Measurements from ENCODE around the gene FAM177A1.
"Not testable (repeated sequence)": the region's sequence is repeated elsewhere in the genome, so short reads cannot be mapped to it uniquely, and the experiment has no call there.

FAM177A1 gene, protein sequence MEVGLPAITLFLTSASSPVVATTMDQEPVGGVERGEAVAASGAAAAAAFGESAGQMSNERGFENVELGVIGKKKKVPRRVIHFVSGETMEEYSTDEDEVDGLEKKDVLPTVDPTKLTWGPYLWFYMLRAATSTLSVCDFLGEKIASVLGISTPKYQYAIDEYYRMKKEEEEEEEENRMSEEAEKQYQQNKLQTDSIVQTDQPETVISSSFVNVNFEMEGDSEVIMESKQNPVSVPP

DNA sequence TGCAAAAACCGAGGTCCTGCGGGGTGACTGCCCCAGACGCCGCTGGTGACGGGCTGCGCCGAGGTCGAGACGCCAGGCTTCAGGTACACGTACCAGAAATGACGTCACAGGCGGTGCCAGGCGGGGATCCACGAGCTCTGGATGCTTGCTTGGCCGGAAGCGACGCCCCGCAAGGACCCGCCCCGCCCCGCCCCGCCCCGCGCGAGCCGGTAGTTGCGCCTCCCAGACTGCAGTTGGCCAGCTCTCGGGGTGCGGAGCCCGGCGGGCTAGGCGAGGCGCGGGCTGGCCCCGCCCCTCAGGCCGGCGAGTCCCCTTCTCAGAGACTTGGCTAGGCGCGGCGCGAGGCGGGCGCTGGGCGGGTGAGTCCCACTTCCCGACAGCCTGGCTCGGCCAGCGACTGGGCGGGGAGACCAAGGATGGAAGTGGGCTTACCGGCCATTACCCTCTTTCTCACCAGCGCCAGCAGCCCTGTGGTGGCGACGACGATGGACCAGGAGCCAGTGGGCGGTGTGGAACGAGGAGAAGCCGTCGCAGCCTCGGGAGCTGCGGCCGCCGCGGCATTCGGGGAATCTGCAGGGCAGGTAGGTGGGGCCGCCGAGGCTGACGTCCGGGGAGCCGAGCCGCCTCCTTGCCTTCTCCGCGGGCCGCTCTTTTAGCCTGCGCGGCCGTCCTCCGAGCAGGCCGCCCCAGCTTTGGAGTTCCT, at the start of gene FAM177A1:
TSS of gene FAM177A1 (plus strand) at position 225 of the 703 bp plus-strand sequence. CDS start at position 417, 192 bp downstream.
- DNase-seq (ENCODE audit: low read depth): peak; percentile 98

DNA sequence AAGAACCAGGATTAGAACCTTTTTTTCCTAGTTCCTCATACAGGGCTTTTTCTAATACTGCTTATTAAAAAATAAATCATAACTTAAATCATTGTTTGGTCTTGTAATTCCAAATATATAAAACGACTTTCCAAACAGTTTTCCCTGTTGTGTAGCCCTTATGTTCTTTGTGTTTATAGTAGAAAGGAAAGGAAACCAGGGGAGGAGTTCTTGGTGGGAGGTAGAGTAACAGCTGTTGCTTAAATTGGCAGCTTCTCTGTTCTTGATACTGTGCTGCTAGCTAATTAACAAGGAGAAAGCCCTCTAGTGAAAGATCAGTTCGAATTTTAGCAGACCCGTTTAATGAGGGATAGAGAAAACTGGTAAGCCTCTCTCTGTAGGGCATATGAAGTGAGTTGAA, 48.3 kb upstream of the FAM177A1 start:
- DNase-seq (ENCODE audit: low read depth): no peak

DNA sequence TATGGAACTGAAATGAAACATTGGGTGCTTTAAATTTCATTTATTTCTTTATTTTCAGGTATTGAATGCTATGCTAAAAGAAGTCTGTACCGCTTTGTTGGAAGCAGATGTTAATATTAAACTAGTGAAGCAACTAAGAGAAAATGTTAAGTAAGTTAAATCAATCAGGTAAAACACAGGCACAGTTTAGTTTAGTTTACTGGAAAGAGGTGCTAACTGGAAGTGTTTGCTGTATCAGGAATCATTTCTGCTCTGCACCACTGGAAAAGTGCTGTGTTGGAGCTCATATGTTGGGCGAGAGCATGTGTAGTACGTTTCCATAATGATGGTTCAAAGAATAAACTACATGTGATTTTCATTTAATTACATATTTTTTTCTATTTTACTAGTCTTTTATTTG, 46.6 kb upstream of the FAM177A1 start:
- no peak for DNase-seq (ENCODE audit: low read depth)

DNA sequence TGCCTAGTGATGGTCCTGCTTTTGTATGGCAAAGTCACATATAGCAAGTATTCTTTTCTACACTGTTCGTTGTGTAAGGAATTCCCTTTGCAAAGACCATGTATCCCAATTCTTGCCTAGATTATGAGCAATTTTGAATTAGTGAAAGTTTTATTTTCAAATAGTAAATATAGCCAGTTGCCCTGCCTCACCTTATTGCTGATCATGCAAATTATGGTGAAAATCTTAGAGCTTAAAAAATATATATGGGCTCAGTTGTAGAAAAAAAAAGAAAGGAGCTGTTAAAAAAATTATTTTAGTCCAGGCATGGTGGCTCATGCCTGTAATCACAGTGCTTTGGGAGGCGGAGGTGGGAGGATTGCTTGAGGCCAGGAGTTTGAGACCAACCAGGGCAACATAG, 44.5 kb upstream of the FAM177A1 start:
- no peak for DNase-seq (ENCODE audit: low read depth)

DNA sequence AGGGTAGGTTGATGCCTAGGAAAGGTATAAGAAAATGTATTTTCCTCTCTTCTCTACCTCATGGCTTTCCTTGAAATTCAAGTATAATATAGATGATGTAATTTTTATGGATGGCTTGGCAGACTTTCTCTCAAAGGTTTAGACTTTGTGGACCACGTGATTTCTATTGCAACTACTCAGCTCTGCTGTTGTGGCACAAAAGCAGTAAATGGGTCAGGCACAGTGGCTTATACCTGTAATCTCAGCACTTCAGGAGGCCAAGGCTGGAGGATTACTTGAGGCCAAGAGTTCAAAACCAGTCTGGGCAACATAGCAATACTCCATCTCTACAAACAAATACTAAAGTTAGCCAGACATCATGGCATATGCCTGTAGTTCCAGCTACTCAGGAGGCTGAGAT, 41.2 kb upstream of the FAM177A1 start:
- DNase-seq (ENCODE audit: low read depth): no peak

DNA sequence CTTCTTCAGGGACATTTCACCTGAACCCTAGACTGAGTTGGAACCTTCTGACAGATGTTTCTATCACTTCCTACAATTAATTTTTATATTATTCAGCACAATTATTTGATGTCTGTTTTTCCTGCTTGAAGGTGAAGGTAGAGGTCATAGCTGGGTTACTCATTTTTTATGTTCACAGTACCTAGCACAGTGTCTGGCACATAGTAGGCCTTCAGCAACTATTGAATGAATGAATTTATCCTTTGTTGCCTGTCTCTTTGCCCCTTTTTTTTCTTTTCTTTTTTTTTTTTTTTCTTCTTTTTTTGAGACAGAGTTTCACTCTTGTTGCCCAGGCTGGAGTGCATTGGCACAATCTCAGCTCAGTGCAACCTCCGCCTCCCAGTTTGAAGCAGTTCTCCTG, 29.5 kb upstream of the FAM177A1 start:
- no peak for DNase-seq (ENCODE audit: low read depth)

DNA sequence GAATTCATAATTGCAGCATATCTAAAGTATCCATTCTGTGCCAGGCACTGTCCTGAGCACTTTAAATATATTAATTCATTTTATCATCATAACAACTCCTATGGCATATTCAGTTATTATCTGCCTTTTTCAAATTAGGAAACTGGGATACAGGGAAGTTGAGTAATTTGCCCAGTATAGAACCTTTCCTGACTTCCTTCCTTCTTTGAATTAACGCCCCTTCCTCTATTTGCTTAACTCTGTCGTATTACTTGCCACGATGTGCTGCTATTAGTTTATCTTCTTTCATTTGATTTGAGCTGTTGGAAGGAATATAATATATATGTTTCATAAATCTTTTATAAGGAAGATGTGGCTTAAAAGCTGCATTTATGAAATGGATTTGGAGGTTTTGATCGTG, 25.4 kb upstream of the FAM177A1 start:
- no peak for DNase-seq (ENCODE audit: low read depth)

DNA sequence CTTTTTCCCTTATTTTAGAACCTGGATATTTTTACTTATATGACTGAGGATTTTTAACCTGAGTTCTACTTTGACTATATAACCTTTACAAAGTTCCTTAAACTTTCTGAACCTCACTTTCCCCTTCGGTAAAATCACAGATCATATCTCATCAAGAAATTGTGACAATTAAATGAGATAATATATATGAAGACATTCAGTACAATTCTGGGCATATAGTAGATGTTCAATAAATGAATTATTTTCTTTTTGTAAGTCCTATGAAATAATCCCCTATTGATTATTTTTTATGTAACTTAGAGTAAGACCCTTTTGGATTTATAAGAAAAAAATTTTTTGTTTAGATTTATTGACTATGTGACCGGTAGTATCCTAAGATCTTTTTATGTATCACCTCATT, 17.6 kb upstream of the FAM177A1 start:
- DNase-seq (ENCODE audit: low read depth): no peak

DNA sequence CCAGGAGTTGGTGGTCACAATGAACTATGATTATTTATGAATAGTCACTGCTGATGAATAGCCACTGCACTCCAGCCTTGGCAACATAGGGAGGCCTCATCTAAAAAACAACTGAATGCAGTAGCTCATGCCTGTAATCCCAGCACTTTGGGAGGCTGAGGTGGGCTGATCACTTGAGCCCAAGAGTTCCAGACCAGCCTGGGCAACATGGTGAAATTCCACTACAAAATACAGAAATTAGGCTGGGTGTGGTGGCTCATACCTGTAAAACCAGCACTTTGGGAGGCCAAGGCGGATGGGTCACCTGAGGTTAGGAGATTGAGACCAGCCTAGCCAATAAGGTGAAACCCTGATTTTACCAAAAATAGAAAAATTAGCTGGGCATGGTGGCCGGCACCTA, 13.5 kb upstream of the FAM177A1 start:
- DNase-seq (ENCODE audit: low read depth): no peak

DNA sequence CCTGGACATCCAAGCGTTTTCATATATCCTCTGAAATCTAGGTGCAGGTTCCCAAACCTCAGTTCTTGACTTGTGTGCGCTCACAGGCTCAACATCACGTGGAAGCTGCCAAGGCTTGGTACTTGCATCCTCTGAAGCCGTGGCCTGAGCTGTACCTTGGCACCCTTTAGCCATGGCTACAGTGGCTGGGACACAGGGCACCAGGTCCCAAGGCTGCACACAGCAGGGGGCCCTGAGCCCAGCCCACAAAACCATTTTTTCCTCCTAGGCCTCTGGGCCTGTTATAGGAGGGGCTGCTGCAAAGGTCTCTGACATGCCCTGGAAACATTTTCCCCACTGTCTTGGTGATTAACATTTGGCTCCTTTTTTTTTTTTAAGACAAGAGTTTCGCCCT, 11.6 kb upstream of the FAM177A1 start:
- DNase-seq (ENCODE audit: low read depth): no peak

DNA sequence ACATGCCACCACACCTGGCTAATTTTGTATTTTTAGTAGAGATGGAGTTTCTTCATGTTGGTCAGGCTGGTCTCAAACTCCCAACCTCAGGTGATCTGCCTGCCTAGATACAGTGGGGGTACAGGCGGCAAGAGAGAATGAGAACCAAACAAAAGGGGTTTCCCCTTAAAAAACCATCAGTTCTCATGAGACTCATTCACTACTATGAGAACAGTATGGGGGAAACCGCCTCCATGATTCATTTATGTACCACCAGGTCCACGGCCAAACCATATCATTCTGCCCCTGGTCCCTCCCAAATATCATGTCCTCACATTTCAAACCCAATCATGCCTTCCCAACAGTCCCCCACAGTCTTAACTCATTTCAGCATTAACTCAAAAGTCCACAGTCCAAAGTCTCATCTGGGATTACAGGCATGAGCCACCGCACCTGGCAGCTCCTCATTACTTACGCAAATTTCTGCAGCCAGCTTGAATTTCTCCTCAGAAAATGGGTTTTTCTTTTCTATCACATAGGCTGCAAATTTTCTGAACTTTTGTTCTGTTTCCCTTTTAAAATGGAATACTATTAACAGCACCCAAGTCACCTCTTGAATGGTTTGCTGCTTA, 11.0 kb upstream of the FAM177A1 start:
- not testable (repeated sequence) for DNase-seq (ENCODE audit: low read depth)

DNA sequence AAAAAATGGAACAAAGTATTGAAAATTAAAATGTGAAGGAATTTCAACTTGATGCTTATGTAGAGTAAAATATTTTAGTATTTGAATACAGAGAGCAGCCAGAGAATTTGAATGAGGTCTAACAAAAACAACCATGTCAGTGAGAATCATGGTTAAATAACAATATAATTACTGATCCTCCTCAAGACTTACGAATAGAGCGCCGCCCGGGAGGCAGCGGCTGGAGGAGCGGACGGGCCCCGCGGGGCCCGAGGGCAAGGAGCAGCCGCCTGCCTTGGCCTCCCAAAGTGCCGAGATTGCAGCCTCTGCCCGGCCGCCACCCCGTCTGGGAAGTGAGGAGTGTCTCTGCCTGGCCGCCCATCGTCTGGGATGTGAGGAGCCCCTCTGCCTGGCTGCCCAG, 7.8 kb upstream of the FAM177A1 start:
- DNase-seq (ENCODE audit: low read depth): not testable (repeated sequence)

DNA sequence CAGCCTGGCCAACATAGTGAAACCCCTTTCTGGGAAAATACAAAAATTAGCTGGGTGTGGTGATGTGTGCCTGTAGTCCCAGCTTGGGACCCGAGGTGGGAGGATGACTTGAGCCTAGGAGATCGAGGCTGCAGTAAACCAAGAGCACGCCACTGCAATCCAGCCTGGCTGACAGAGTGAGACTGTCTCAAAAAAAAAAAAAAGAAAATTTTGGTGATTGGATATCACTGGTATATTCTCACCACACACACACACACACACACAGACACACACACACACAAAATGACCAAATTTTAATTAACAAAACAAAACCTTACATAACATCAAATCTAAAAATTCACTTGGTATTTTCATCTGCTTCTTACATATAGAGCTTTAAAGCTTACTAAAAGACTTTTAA, 3.4 kb upstream of the FAM177A1 start:
- DNase-seq (ENCODE audit: low read depth): no peak

DNA sequence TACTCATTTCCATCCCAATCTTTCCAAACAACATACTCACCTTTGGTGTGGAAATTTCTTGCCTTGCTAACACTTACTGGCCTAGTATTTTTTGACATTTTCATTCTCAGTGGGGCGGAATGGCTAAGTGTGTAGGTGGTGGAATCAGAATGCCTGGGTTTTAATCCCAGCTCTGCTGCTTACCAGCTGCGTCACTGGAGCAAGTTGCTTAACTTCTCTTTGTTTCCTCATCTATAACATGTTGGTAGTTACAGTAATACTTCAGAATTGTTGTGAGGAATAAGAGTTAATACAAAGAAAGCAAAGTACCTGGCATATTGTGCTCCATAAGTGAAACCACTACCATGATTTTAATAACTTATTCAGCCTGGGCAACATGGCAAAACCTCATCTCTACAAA, 3.0 kb upstream of the FAM177A1 start:
- no peak for DNase-seq (ENCODE audit: low read depth)

DNA sequence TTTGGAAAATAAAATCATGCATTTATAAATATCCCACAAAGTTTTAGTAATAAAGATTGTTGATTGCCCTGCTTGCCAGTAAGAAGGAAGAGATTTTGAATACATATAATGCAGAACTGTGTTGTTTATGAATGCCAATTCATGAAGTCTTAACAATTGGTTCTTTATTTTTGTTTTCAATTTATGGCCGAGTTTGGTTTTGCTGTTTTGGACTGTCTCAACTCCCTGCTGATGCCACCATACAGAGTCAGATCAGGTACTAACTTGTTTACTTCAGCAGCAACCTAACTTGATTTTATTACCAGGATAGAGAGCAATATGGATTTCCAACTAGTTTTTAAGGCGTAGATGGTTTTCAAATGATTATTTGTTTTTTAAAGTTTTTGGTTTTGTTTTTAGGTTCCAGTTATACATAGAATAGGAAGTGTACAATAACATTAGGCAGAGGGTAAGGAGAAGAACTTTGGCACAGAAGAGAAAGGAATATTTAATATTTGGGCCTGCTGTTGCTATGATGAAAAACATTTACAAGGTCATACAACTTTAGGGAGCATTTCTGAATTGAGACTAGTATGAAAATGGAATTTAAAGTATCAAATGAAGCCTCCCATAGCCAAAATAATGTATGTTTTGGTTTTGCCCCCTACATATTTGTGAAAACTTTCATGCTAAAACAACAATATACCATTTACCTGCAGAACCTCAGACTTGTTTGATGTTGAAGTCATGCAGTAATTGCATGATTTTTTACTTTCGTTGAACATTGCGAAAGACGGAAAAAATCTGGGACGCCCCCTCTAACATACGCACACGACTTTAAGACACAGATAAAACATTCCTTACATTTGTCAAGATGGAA, 904 bp upstream of the FAM177A1 start:
- DNase-seq (ENCODE audit: low read depth): no peak

DNA sequence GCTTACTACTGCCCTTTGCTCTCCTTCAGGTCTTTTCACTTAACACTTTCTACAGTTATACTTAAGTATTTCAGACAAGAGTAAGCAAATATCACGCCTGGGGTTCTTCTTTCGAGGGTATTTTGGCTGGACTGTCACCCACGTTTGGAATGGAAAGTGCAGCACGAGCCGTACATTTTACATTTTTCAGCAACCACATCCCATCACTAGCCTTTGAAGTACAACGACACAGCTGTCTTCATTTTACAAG, 349 bp upstream of the FAM177A1 start:
- peak; percentile 19 for DNase-seq (ENCODE audit: low read depth)

DNA sequence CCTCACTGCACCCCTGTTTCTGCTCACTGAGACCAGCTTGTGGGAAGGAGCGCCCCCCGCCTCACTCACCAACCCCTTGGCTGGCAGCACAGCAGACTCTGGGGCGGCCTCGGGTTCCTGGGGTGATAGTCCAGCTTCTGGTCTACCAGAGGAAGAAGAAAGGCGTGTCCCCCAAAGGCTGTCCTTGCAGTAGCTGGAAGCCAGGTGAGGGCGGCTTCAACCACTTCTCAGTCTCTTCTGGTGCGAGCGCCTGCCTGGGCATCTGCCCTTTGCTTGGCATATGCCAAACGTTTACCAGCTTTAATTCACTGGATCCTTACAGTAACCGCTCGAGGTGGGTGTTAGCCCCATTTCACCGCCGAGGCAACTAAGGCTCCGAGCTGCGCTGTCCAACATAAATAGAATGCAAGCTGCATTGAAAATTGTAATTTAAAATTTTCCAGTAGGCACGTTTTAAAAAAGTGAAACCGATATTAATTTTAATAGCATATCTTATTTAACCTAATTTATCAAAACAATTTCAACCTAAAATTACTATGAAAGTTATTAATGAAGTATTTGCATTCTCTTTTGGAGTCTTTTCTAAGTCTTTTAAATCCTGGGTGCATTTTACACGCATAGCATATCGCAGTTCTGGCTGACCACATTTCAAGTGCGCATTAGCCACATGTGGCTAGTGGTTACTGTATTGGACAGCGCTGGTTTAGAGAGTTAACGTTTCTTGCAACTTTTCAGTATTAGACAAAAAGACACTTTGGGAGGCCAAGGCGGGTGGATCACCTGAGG, 872 bp downstream of the FAM177A1 start:
- DNase-seq (ENCODE audit: low read depth): peak; percentile 62

DNA sequence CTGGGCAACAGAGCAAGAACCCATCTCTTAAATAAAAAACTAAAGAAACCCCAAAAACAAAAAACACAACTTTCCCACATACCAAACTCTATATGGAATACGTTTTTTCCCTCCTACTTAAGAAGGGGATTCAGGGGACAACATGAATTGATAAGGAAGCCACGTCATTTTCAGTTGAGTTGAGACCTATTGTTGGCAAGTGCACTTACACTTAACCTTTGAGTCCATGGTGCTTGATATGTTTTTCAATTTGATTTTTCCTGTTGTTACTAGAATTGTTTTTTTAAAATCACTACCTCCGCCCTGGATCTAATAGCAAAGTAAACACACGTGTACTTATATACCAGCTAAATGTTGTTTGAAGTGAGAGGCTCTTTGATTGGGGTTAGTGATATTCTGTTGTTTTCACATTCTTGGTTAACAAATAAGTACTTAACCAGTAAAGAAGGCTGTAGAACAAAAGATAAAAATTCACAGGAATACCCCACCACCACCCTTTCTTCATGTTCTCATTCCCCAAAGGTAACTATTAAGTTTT, 2.0 kb downstream of the FAM177A1 start:
- no peak for DNase-seq (ENCODE audit: low read depth)

DNA sequence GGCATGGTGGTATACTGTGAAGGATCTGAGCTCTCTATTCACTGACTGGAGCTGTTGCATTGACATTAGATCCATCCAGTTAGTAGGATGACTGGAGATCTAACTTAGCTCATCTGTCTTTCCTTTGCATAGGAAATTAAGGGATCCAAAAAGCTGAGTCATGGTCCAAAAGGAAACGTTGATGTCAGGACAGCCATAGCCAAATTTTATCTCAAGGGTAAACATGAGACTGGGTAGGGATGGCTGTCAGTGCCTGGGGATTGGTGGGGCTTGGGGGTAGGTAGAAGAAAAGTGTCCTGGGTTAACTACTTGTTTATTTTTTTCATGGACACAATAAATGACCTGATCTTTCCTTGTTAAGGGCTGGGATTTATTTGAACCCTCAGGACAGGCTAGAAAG, 4.6 kb downstream of the FAM177A1 start:
- DNase-seq (ENCODE audit: low read depth): peak; percentile 52

DNA sequence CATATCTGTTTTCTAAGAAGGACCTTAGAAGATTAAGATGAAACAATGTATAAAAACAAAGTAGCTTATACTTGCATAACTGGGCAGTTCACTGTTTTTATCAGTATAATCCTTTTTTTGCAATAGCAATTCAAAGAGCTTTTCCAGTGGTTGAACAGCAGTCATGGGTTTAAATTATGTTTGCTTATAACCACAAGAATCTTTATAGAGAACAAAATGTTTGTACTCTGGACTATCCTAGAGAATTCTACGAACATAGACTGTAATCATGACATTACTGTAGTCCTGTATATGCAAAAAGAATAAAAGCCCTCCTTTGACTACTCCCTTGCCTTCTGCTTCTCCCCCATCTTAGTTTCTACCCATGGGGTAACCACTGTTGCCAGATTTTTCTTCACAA, 5.7 kb downstream of the FAM177A1 start:
- no peak for DNase-seq (ENCODE audit: low read depth)

DNA sequence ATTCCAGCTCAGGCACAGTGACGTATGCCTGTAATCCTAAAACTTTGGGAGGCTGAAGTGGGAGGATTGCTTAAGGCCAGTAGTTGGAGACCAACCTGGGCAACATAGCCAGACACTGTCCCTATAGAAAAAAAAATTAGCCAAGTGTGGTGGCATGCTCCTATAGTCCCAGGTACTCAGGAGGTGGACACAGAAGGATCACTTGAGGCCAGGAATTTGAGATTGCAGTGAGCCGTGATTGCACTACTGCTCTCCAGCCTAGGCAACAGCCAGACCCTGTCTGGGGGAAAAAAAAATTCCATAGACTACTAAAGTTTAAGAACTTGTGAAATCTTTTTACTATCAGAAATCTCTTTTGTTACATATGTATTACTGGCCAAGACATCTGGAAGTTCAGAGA, 6.6 kb downstream of the FAM177A1 start:
- DNase-seq (ENCODE audit: low read depth): no peak
